ENCODE data around the gene FERMT1.
"Not testable (repeated sequence)": the region's sequence is repeated elsewhere in the genome, so short reads cannot be mapped to it uniquely, and the experiment has no call there.

FERMT1 gene

GRCh38 chr20:6061544-6061943 lies 61.3 kb downstream of the FERMT1 start:
- DNase-seq: no peak

- DNase-seq: no peak
Measured at GRCh38 chr20:6060213-6060612, 62.6 kb downstream of the FERMT1 start.

GRCh38 chr20:6058684-6059295 lies 64.0 kb downstream of the FERMT1 start:
- DNase-seq: peak; percentile 88

GRCh38 chr20:6057691-6058090 lies 65.1 kb downstream of the FERMT1 start:
- DNase-seq: no peak

- DNase-seq: no peak
Measured at GRCh38 chr20:6057139-6057538, 65.7 kb downstream of the FERMT1 start.

GRCh38 chr20:6055981-6056569 lies 66.8 kb downstream of the FERMT1 start:
- DNase-seq: no peak

- DNase-seq: no peak
Measured at GRCh38 chr20:6055161-6055783, 67.6 kb downstream of the FERMT1 start.

- DNase-seq: not testable (repeated sequence)
Measured at GRCh38 chr20:6054689-6055051, 68.2 kb downstream of the FERMT1 start.

GRCh38 chr20:6053776-6054688 lies 68.8 kb downstream of the FERMT1 start, which contains the start of gene LRRN4:
TSS of gene LRRN4 (minus strand) at chr20:6054060. CDS start at chr20:6052799, 1,261 bp downstream.
- no peak for DNase-seq

- no peak for DNase-seq
Measured at GRCh38 chr20:6053064-6053775, 69.6 kb downstream of the FERMT1 start.

GRCh38 chr20:6051505-6051904 lies 71.3 kb downstream of the FERMT1 start:
- DNase-seq: no peak

GRCh38 chr20:6048391-6048790 lies 74.4 kb downstream of the FERMT1 start:
- DNase-seq: no peak

GRCh38 chr20:6046432-6046831 lies 76.4 kb downstream of the FERMT1 start:
- no peak for DNase-seq

GRCh38 chr20:6045566-6045965 lies 77.3 kb downstream of the FERMT1 start:
- no peak for DNase-seq

- no peak for DNase-seq
Measured at GRCh38 chr20:6044115-6044514, 78.7 kb downstream of the FERMT1 start.

GRCh38 chr20:6041808-6042265 lies 81.0 kb downstream of the FERMT1 start:
- no peak for DNase-seq

GRCh38 chr20:6040958-6041807 lies 81.6 kb downstream of the FERMT1 start:
- no peak for DNase-seq

GRCh38 chr20:6040540-6040939 lies 82.3 kb downstream of the FERMT1 start:
- DNase-seq: no peak

GRCh38 chr20:6039766-6040165 lies 83.1 kb downstream of the FERMT1 start:
- no peak for DNase-seq

- DNase-seq: no peak
Measured at GRCh38 chr20:6038256-6038655, 84.6 kb downstream of the FERMT1 start.

- DNase-seq: no peak
Measured at GRCh38 chr20:6037082-6037481, 85.7 kb downstream of the FERMT1 start.

GRCh38 chr20:6036213-6036612 lies 86.6 kb downstream of the FERMT1 start:
- no peak for DNase-seq
